HG03196 (cell line): Measurements from ENCODE around the gene OR10T2.
"Not testable (repeated sequence)": the region's sequence is repeated elsewhere in the genome, so short reads cannot be mapped to it uniquely, and the experiment has no call there.

Source experiments
- ATAC-seq: cut with Tn5 transposase; IDR thresholded peaks from one replicate; pipeline ENCODE4 v1.9.1; 2021; ENCODE audit not compliant: unreplicated experiment

Gene OR10T2

GRCh38 chr1:158356616-158357015 is 42.6 kb downstream of the OR10T2 start:
- no peak for ATAC-seq

GRCh38 chr1:158355773-158356285 is 43.4 kb downstream of the OR10T2 start:
- ATAC-seq: no peak

DNA sequence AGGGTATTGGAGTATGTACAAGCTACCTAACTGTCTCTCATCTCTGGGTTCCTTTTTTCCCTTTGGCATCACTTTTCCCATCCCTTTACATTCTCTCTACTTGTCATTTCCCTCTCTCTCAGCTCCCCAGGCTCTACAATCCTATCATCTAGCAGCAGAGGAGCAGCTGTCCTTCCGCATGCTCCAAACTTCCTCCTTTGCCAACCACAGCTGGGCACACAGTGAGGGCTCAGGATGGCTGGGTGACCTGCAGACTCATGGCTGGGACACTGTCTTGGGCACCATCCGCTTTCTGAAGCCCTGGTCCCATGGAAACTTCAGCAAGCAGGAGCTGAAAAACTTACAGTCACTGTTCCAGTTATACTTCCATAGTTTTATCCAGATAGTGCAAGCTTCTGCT is 45.0 kb downstream of the OR10T2 start:
- ATAC-seq: no peak

DNA sequence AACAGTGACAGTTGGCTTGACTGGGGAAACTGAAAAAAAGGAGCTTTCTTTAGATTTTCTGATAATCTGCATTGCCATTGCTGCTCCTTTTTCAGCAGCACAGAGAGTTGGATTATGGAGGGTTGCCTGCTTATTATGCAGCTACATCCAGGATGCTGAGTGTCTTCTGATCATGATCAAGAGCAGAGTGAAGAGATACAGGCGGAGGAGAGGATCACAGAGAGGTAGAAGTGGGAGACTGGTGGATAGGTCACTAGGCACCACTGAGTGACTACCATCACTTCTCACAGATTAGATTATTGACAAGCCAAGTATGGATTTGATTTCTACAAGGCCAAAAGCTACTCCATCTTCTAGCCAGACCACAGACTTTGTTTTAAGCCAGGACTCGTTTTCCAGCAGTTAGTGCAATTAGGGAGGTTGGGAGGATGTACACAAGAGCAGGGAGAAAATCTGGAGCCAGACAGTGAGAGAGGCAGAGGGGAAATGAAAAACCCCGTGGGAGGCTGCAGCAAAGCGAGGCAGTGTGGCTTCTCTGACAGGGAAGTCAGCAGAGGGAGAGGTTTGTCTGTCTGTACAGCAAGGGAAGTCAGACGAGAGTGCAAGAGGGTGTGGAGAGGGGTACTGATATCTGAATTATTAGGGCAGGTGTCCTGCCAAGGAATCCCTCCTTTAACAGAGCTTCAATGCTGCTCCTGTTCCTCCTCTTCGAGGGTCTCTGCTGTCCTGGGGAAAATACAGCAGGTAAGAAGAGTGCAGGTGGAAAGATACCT is 45.8 kb downstream of the OR10T2 start, which contains the start of gene CD1E:
TSS of gene CD1E (plus strand) at position 592 of the 773 bp plus-strand sequence. CDS start at position 687, 95 bp downstream.
- ATAC-seq: no peak

DNA sequence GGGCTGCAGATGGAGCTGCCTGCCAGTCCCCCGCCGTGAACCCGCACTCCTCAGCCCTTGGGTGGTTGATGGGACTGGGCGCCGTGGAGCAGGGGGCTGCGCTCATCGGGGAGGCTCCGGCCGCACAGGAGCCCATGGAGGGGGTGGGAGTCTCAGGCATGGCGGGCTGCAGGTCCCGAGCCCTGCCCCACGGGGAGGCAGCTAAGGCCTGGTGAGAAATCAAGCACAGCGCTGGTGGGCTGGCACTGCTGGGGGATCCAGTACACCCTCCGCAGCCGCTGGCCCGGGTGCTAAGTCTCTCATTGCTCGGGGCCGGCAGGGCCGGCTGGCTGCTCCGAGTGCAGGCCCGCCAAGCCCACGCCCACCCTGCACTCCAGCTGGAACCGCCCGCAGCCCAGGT is 50.3 kb downstream of the OR10T2 start:
- not testable (repeated sequence) for ATAC-seq
